NCI-H2171 treated with DMSO at 0.1 percent for 48 hours (cell line): ENCODE data around the gene GIT2.

Experiments used
- DNase-seq: peaks from one replicate; lab custom pipeline; 2025; lab: John Stamatoyannopoulos, UW

The GIT2 gene

DNA sequence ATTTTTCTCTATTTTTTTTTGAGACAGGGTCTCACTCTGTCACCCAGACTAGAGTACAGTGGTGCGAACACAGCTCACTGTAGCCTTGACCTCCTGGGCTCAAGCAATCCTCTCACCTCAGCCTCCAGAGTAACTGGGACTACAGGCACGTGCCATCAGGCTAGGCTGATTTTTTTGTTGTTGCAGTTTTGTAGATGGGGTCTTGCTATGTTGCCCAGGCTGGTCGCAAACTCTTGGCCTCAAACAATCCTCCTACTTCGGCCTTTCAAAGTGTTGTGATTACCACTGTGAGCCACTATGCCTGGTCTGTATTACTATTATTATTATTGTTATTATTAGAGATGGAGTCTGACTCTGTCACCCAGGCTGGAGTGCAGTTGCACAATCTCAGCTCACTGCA is 23.3 kb downstream of the GIT2 start:
- no peak for DNase-seq

GRCh38 chr12:109968801-109969200 is 27.4 kb downstream of the GIT2 start:
- DNase-seq = no peak

DNA sequence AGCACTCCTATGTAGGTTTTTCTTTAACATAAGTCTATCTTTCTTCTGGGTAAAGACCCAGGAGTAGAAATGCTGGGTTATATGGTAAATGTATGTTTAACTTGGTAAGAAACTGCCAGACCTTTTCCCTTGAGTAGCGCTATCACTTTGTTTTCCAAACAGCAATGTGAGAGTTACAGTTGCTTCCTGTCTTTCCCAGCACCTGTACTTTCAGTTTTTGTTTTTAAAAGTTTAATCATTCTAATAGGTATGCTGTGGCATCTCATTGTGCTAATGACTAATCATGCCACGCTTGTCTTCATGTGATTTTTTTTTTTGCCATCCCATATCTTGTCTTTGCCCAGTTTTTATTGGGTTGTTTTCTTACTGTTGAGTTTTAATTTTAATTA is 28.1 kb downstream of the GIT2 start:
- DNase-seq = no peak

DNA sequence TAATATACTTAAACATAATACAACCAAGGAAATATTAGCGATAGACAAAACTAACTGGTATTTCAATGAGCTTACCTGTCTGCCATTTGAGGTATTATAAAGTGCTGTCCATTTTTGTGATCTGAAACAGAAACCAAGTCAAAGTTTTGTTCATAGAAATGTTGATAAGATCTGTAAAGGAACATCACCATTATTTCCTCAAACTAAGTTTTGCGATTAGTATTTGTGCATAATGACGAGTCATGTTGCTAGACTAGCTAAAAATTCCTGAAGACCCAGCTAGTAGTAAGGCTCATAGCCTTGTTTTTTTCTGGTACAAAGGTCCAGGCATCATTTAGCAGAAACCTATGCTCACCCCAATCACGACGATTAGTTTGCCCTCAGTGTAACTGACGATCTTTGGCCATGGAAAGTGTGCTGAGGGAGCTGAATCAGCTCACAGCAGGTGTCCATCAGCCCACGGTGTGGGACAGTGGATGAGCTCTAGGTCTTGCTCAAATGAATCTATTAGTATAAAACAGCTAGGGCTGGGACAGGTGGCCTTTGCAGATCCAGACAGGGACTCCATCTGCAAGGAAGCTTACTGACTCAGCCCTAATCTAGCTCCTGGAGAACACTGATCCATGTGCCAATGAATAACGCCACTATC is 28.7 kb downstream of the GIT2 start:
- no peak for DNase-seq

- no peak for DNase-seq
Observed at GRCh38 chr12:109966546-109966945, 29.6 kb downstream of the GIT2 start.

DNA sequence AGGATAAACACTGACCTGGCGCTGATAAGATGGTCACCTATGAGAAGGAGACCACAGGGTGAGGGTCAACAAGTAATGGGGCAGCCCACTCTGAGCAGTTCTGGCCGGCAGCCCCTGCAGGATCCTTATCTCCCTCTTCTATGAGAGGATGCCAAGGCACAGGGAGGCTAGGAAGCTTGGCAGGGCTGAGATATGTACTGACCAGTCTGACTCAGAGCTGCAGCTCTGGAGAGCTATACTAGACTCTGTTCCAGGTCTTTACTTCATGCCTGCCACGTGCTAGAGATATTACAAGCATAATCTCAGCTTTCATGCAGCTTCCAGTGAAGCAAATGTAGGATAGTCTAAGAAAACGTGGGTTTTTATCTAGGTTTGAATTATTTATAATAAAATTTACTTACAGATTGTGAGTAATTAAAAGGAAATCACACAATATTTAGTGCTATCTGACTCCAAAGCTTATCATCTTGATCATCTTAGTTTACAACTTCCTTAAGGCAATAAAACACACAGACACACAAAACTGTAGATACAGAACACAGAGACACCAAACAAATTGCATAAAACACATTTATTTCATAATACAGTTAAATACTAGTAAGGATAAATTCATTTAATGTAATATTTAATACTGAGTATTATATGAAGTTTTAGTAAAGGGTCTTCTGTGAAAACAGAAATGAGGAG is 32.3 kb downstream of the GIT2 start:
- no peak for DNase-seq

GRCh38 chr12:109963330-109963729 is 32.8 kb downstream of the GIT2 start:
- DNase-seq = no peak

GRCh38 chr12:109962398-109962797 is 33.8 kb downstream of the GIT2 start:
- peak; percentile 52 for DNase-seq

GRCh38 chr12:109961612-109962011 is 34.6 kb downstream of the GIT2 start:
- no peak for DNase-seq

DNA sequence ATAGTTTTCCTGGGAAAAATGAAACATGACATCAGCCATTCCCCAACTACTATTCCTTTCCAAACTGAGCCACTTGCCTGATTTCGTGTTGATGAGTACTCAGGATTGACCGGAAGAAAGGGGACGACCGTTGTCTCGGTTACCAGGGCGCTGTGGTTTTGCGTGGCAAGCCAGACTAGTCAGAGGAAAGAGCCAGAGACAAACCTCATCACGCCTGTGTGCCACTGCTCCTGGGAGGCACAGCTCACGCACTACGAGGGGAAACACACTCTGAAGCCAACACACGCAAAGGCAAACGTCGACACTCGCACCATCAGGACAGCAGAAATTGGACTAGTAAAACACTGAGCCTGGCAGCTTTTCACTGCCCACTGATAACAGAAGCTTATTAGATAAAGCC is 35.0 kb downstream of the GIT2 start:
- DNase-seq = no peak

DNA sequence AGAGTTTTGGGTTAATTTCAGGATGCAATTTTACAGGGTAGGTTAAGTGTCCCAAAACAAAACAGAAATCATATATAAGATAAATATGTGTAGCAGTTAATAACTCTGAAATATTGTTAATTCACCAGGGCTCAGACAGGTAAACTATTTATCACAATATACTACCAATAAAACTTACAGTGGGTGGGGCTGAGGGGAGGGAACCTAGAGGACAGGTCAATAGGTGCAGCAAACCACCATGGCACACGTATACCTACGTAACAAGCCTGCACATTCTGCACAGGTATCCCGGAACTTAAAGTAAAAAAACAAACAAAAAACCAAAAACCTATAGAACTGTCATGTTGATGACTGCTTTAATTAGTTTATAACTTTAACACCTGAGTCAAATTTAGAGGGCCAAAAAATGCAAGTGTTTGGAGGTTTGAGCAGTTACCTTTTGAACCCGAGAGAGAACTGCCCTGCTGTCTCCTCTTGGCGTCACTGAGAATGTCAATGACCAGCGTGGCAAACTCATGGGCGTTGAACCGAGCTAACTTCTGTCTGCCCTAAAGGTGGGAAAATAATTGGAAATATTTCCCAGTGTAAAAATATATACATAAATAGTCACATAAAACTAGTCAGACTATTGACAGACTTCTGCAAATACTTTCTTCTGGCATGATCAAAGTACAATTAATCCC is 36.6 kb downstream of the GIT2 start:
- no peak for DNase-seq

- no peak for DNase-seq
Observed at GRCh38 chr12:109958374-109958773, 37.8 kb downstream of the GIT2 start.

DNA sequence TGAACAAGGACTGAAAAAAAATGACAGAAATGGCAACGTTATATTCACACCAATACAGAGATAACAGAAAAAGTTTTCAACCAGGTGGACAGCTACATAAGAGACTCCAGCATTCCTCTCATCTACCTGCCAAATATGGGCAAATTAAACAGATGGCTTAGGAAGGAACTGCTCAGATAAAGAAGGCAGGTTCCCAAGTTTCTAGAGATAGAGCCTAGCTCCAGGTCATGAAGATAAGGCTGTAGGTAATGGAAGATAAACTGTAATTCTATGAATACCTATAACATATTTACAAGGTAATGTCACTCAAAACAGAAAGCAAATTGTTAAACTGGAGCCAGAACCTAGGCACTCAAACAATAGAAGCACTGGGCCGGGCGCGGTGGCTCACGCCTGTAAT is 42.5 kb downstream of the GIT2 start:
- no peak for DNase-seq

DNA sequence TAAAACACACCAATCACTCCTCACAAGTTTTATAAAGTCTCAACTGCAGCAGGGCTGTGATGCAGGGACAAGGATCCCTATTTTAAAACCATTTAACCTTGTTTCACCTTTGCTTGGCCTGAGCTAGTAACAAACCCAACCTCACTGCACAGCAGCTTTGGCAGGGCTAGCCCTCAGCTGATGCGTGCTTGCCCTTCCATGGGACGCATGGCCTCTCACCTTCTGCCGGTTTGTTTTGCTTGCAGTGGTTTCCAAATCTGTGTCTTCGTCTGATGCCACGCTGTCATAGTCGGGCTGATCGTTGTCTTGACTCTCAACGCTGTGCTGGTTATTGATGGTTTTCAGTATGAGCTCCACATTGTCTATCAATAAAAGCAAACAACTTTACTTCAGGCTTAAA is 43.3 kb downstream of the GIT2 start:
- no peak for DNase-seq

DNA sequence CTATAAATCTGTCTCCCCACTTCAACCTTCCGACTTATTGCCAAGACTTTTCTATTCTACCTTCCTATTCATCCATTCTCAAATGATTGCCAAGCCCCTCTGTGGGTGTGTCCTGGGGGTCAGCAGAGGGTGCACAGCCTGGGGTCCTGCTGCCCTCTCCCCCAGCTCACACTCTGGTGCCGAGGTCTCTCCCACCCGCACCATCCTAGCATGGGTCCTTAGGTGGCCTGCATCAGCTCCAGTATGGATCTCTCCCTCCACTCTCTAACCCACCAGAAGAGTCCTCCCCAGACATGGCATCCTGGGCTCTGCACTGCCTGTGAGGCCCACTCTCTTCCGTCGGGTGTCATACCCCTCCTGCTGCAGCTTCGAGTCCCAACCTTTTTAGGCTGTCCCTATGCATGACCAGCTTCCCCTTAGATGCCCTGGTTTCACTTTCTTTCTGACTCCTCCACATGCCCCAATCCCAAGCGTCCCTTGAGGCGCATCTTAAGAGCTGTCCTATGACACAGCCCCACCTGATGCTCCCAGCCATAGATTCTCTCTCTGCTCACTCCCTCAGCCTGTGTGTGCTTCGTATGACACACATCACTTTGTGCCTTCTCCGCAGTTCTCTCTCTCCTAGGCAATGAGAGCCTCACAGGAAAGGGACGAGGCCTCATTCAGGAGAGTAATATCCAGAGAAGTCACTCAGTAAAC is 43.9 kb downstream of the GIT2 start:
- no peak for DNase-seq

GRCh38 chr12:109951751-109952150 is 44.4 kb downstream of the GIT2 start:
- DNase-seq = no peak

GRCh38 chr12:109951136-109951535 is 45.0 kb downstream of the GIT2 start:
- no peak for DNase-seq

- no peak for DNase-seq
Observed at GRCh38 chr12:109950625-109951024, 45.5 kb downstream of the GIT2 start.

- no peak for DNase-seq
Observed at GRCh38 chr12:109949089-109949488, 47.1 kb downstream of the GIT2 start.

DNA sequence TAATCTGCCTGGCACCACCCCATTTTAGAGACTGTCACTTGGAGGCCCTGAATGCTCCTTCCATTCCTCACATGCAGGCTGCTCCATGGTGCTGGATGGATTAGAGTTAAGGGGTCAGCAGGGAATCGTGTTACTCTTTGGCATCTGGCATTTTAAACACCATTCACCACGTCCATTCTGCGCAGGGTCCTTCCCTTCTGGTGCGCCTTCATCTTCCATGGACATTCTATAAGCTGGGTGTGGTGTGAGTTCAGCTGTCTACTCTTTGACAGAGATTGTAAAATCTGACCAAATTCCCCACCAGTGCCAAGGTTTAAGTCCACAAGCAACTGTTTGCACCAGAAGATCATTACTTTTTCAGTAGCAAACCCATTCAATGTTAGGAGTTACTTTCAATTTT is 47.8 kb downstream of the GIT2 start:
- DNase-seq = no peak

DNA sequence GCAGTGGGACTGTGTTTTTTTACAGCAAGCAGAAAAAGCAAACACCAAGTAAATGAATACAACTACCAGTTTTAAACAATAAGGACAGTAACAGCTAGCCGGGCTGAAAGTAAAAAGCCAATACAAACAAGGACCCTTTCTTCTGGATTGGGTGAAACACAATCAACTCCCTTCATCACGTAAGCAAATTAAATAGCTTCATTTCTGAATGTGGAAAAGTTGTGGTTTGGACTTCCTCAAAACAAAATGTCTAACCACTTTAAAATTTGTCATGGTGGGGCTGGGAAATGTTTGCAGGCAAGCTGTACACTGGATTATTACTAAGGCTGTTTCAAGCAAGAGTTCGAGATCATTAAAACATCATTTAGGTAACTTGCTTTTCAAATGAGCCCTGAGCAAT is 48.6 kb downstream of the GIT2 start:
- DNase-seq = no peak

GRCh38 chr12:109946913-109947312 is 49.3 kb downstream of the GIT2 start:
- no peak for DNase-seq

- DNase-seq = no peak
Observed at GRCh38 chr12:109946505-109946904, 49.7 kb downstream of the GIT2 start.
